Effector memory CD4-positive, alpha-beta T cell (primary cell): ENCODE results near the gene PTTG1IP2.

Experiments used
- DNase-seq, 3 donors: peaks; one replicate each; pipeline ENCODE4 v3.0.0-alpha.2; 2020
- H3K27ac ChIP-seq: 2 replicates; pipeline ENCODE4 v1.7.0; 2013; ENCODE audit warnings: mild to moderate bottlenecking, low read length, moderate library complexity; ENCODE audit not compliant: insufficient read depth, poor library complexity, severe bottlenecking
- H3K27me3 ChIP-seq: replicated peaks from 2 replicates; pipeline ENCODE4 v1.7.0; 2013; ENCODE audit warnings: mild to moderate bottlenecking, low read length; ENCODE audit not compliant: insufficient read depth, control insufficient read depth, poor library complexity, severe bottlenecking
- H3K36me3 ChIP-seq: 2 replicates; pipeline ENCODE4 v1.7.0; 2013; ENCODE audit warnings: mild to moderate bottlenecking, low read length, moderate library complexity; ENCODE audit not compliant: control insufficient read depth, insufficient read depth
- H3K4me1 ChIP-seq: 2 replicates; pipeline ENCODE4 v1.7.0; 2013; ENCODE audit warnings: low read length, mild to moderate bottlenecking; ENCODE audit not compliant: control insufficient read depth, insufficient read depth, poor library complexity, severe bottlenecking
- H3K4me3 ChIP-seq: 2 replicates; pipeline ENCODE4 v1.7.0; 2013; ENCODE audit warnings: low read length, low read depth, mild to moderate bottlenecking; ENCODE audit not compliant: insufficient read depth, poor library complexity, severe bottlenecking
- H3K9me3 ChIP-seq: 2 replicates; pipeline ENCODE4 v1.7.0; 2013; ENCODE audit warnings: mild to moderate bottlenecking, low read length, moderate library complexity; ENCODE audit not compliant: control insufficient read depth

The PTTG1IP2 gene

DNA sequence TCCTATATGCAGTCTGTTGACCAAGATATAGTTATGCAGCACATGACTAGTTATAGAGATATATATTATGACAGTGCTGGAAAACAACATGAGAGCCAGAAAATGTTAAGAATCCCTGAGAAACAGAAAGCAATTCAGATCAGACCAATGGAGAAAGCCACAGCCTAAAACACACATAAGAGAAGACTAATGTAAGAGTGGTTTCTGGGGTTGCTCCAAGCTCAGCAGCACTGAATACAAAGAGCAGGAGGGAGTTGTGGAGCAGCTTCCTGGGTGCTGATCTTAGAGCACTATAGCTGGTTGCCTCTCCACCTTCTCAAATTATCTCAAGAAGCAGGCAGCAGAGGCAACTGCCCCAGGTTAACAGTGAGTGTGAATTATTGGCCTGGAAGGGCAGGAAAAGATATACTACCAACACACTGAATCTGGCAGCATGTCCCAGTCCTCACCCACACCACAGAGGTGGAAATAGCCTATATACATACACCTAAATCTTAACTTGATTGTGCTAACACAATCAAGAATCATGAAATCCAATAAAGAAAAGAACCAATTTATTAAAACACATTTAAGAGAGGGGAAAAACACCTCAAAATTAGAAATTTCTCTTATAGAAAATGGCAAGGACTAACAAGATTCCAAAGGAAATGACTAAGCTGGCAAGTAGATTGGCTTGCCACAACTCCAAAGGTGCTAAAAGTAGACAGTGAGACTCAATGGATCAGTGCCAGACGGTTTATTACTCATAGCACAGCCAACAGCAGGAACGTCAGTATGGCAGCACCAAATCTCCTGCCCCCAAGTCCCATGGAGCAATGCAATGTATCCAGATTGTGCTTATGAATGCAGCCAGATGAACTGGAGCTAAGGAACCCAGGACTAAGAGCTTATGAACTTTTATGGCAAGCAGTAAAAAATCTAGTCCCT, 5.1 kb downstream of the PTTG1IP2 start:
- Histone ChIP-seq H3K36me3 (no peaks in the 10 kb centered on the region), H3K9me3 (no peaks in the 10 kb centered on the region), H3K4me1 (no peaks in the 10 kb centered on the region), H3K27ac (no peak overlapping the region), H3K27me3 (no peaks in the 10 kb centered on the region), H3K4me3 (no peak overlapping the region)
- no peak for DNase-seq

DNA sequence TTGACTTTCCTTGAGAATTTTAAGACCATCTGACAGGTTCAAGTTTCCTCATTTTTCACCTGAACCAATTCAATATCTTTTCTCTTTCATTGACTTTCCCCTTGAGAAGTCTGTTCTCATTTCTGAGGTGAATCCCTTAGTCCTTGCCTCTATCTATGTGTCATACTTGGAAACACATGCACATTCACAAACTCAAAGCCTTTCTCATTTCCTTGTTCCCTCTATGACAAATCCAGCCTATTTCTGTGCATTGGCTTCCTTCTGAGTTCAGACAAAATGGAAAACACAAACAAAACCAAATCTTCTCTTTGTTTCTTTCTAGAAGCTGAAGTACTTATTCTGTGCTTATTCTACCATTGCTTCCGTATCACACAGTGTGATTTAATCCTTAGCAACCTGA, 13.8 kb downstream of the PTTG1IP2 start:
- no peaks in the 10 kb centered on the region for H3K27me3 ChIP-seq
- DNase-seq, result no peak
- H3K27ac ChIP-seq, result no peak overlapping the region
- H3K36me3 ChIP-seq, result no peaks in the 10 kb centered on the region
- H3K4me3 ChIP-seq, result no peak overlapping the region
- no peaks in the 10 kb centered on the region for H3K4me1 ChIP-seq
- no peaks in the 10 kb centered on the region for H3K9me3 ChIP-seq

DNA sequence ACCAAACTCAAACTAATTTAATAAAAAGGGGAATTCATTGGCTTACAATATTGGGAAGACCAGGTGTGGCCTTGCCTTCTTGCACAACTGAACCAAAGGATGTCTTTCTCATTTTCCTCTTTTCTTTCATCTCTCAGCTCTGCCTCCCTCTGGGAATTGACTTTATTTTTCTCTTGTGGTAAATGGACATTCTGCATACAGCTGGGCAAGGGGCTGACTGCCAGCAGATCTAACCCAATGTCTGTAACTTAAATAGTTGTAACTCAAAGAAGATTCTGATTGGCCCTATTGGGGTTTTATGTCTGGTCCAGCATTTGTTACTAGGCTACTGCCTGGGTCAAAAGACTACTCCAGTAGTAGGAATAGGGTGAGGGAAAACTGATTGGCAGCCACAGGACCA, 15.3 kb downstream of the PTTG1IP2 start:
- no peaks in the 10 kb centered on the region for H3K4me1 ChIP-seq

GRCh38 chr7:90485734-90486316, 16.4 kb downstream of the PTTG1IP2 start:
- H3K4me3 ChIP-seq, result no peak overlapping the region
- no peaks in the 10 kb centered on the region for H3K9me3 ChIP-seq
- H3K4me1 ChIP-seq, result no peaks in the 10 kb centered on the region
- no peaks in the 10 kb centered on the region for H3K36me3 ChIP-seq
- DNase-seq, result no peak
- H3K27ac ChIP-seq, result no peak overlapping the region
- H3K27me3 ChIP-seq, result no peaks in the 10 kb centered on the region

More for the DNA sequence above, 15.3 kb downstream of the PTTG1IP2 start:
- Histone ChIP-seq H3K27me3 (no peaks in the 10 kb centered on the region), H3K9me3 (no peaks in the 10 kb centered on the region), H3K27ac (no peak overlapping the region), H3K36me3 (no peaks in the 10 kb centered on the region), H3K4me3 (no peak overlapping the region)
- DNase-seq, result no peak

DNA sequence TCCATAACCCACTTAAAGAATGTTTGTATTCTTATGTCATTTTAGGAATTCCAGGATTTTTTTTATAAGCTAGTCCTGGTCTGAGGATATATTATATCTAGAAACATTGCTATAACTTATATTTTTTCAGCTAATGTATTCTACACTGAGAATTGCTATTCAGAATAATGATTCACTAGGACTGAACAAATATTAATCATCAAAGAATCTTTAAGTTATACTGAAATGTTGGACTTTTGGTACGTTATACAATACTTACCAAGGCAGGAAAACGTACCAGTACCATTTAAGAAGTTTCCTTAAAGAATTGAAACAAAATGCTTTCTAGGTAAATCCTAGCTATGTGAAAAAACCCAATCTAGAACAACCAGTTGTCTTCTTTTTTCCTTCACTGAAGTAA, 18.4 kb downstream of the PTTG1IP2 start:
- no peaks in the 10 kb centered on the region for H3K36me3 ChIP-seq
- no peaks in the 10 kb centered on the region for H3K4me1 ChIP-seq
- H3K4me3 ChIP-seq, result no peak overlapping the region
- no peaks in the 10 kb centered on the region for H3K9me3 ChIP-seq
- DNase-seq, result no peak
- no peaks in the 10 kb centered on the region for H3K27me3 ChIP-seq
- no peak overlapping the region for H3K27ac ChIP-seq

GRCh38 chr7:90488220-90488619, 18.8 kb downstream of the PTTG1IP2 start:
- Histone ChIP-seq H3K27me3 (no peaks in the 10 kb centered on the region), H3K4me3 (no peak overlapping the region), H3K27ac (no peak overlapping the region), H3K4me1 (no peaks in the 10 kb centered on the region), H3K36me3 (no peaks in the 10 kb centered on the region), H3K9me3 (no peaks in the 10 kb centered on the region)
- DNase-seq, result no peak

- H3K27ac ChIP-seq, result no peak overlapping the region
- no peak for DNase-seq
- no peaks in the 10 kb centered on the region for H3K36me3 ChIP-seq
Measured at GRCh38 chr7:90492250-90492649, 22.8 kb downstream of the PTTG1IP2 start.

GRCh38 chr7:90495241-90495640, 25.8 kb downstream of the PTTG1IP2 start:
- Histone ChIP-seq H3K4me3 (no peak overlapping the region), H3K9me3 (no peaks in the 10 kb centered on the region), H3K27ac (no peak overlapping the region), H3K36me3 (no peaks in the 10 kb centered on the region), H3K27me3 (no peaks in the 10 kb centered on the region), H3K4me1 (no peaks in the 10 kb centered on the region)
- DNase-seq, result no peak

More at GRCh38 chr7:90492250-90492649, 22.8 kb downstream of the PTTG1IP2 start:
- Histone ChIP-seq H3K4me1 (no peaks in the 10 kb centered on the region), H3K4me3 (no peak overlapping the region), H3K27me3 (no peaks in the 10 kb centered on the region), H3K9me3 (no peaks in the 10 kb centered on the region)

GRCh38 chr7:90502539-90502938, 33.1 kb downstream of the PTTG1IP2 start:
- no peak overlapping the region for H3K4me3 ChIP-seq
- H3K4me1 ChIP-seq, result no peaks in the 10 kb centered on the region
- H3K9me3 ChIP-seq, result no peaks in the 10 kb centered on the region
- no peaks in the 10 kb centered on the region for H3K27me3 ChIP-seq
- H3K36me3 ChIP-seq, result no peaks in the 10 kb centered on the region
- H3K27ac ChIP-seq, result no peak overlapping the region
- no peak for DNase-seq

DNA sequence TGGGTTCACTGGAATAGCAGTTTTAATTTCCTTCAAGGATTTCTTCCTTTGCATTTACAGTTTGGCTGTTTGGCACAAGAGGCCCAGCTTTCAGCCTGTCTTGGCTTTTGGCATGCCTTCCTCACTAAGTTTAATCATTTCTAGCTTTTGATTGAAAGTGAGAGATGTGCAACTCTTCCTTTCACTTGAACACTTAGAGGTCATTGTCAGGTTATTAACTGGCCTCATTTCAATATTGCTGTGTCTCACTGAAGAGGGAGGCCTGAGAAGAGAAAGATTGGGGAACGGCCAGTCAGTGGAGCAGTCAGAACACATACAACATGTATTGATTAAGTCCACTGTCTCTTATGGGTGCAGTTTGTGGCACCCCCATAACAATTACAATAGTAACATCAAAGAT, 33.9 kb downstream of the PTTG1IP2 start:
- H3K36me3 ChIP-seq, result no peaks in the 10 kb centered on the region
- H3K27me3 ChIP-seq, result no peaks in the 10 kb centered on the region
- H3K4me1 ChIP-seq, result no peaks in the 10 kb centered on the region
- no peak for DNase-seq
- no peak overlapping the region for H3K27ac ChIP-seq
- H3K4me3 ChIP-seq, result no peak overlapping the region
- no peaks in the 10 kb centered on the region for H3K9me3 ChIP-seq
